Kidney epithelial cell (primary cell): Measurements from ENCODE around the gene CLEC18A. TPM values are rescaled to one million over a fixed set of nuclear protein-coding genes. Genes with fewer than 3 reads are reported as not detected.

Experiments used
- DNase-seq: peaks from one replicate; pipeline ENCODE4 v3.0.0-alpha.2; 2010; ENCODE audit warnings: low read depth
- H3K27me3 ChIP-seq: 2 replicates; pipeline ENCODE4 v1.6.0; 2011; ENCODE audit warnings: low read length; ENCODE audit not compliant: control insufficient read depth, insufficient read depth
- H3K36me3 ChIP-seq: 2 replicates; pipeline ENCODE4 v1.5.1; 2011; ENCODE audit warnings: low read length; ENCODE audit not compliant: control insufficient read depth, insufficient read depth
- H3K4me3 ChIP-seq: 2 replicates; pipeline ENCODE4 v1.5.1; 2011; ENCODE audit warnings: low read depth, mild to moderate bottlenecking, control low read depth, low read length
- total RNA-seq: library from RNA; depleted of rRNA; stranded (reverse); fragments of >200 nt; gene quantifications from 2 replicates; pipeline ENCODE4 v1.2.3, GENCODE V29; 2015
- TF ChIP-seq, protein P1 (sequence below): IDR thresholded peaks from 2 replicates; pipeline ENCODE4 v1.5.1; 2011; ENCODE audit warnings: mild to moderate bottlenecking, moderate library complexity, low read length, control low read depth, inconsistent platforms; ENCODE audit not compliant: insufficient read depth, poor library complexity, severe bottlenecking

Gene CLEC18A
- total RNA-seq, 1 donor from 2014 or later, result 18.9 TPM

GRCh38 chr16:69932228-69932627 is 18.9 kb upstream of the CLEC18A start:
- Histone ChIP-seq H3K4me3 (no peak overlapping the region), H3K36me3 (peaks cover 1% of the 10 kb centered on the region), H3K27me3 (no peaks in the 10 kb centered on the region)
- no peak for DNase-seq
- TF ChIP-seq, protein P1, sequence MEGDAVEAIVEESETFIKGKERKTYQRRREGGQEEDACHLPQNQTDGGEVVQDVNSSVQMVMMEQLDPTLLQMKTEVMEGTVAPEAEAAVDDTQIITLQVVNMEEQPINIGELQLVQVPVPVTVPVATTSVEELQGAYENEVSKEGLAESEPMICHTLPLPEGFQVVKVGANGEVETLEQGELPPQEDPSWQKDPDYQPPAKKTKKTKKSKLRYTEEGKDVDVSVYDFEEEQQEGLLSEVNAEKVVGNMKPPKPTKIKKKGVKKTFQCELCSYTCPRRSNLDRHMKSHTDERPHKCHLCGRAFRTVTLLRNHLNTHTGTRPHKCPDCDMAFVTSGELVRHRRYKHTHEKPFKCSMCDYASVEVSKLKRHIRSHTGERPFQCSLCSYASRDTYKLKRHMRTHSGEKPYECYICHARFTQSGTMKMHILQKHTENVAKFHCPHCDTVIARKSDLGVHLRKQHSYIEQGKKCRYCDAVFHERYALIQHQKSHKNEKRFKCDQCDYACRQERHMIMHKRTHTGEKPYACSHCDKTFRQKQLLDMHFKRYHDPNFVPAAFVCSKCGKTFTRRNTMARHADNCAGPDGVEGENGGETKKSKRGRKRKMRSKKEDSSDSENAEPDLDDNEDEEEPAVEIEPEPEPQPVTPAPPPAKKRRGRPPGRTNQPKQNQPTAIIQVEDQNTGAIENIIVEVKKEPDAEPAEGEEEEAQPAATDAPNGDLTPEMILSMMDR, result no peak

- no peak for DNase-seq
- Histone ChIP-seq H3K4me3 (no peak overlapping the region), H3K27me3 (no peaks in the 10 kb centered on the region), H3K36me3 (peaks cover 1% of the 10 kb centered on the region)
- TF ChIP-seq, protein P1, result no peak
These were observed 18.3 kb upstream of the CLEC18A start for GRCh38 chr16:69932691-69933392.

DNA sequence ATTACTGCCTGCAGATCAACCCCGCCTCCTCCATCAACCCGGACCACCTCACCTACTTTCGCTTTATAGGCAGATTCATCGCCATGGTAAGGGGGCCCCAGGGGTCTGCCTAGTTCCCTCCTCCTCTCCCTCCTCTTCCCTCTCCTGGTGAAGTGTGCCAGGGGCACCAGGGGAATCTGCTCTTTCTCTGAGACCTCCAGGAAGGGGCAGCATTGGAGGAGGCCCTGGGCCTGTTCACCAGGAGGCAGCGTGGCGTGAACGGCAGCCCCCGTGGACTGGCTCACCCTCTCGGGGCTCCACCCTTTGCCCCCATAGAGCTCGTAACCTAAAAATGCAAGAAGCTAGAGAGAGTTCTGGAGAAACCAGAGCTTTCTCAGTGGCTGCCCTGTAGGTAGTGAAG is 17.1 kb upstream of the CLEC18A start:
- TF ChIP-seq, protein P1, result no peak
- no peak for DNase-seq
- Histone ChIP-seq H3K27me3 (no peaks in the 10 kb centered on the region), H3K4me3 (no peak overlapping the region), H3K36me3 (peaks cover 1% of the 10 kb centered on the region)

DNA sequence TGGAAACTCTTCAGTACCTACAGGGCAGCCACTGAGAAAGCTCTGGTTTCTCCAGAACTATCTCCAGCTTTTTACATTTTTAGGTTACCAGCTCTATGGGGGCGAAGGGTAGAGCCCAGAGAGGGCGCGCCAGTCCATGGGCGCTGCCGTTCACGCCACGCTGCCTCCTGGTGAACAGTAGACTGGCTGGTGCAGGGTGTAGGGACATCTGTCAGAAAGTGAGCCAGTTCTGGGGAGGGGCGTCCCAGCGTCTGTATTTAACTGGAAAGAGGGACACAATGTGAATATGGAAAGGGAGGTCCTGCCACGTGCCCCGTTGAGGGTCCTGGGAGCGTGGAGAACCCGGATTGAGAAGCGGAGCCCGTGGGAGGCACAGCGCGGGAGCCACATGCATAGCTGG is 16.4 kb upstream of the CLEC18A start:
- no peak overlapping the region for H3K4me3 ChIP-seq
- peaks cover 1% of the 10 kb centered on the region for H3K36me3 ChIP-seq
- DNase-seq, result no peak
- no peaks in the 10 kb centered on the region for H3K27me3 ChIP-seq
- TF ChIP-seq, protein P1, result no peak

DNA sequence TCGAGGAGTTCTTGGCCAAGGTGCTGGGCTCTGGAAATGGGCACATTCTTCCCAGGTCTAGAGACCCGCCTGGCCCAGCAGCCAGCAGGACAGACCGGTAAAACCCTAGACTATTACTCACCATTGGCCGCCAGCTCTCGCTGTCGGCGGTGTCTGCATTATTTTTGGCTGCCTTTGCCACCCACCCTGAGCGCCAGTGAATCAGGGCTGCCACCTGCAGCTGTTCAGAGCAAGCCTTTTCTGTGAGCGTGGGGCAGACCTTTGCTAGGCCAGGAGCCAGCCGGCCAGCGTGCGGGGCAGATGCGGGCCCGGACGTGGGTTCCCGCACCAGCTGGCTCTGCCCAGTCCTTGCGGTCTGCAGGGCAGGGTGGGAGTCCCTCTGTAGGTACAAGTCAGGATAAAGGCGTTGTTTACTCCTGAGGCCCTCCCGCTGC is 15.8 kb upstream of the CLEC18A start:
- Histone ChIP-seq H3K27me3 (no peaks in the 10 kb centered on the region), H3K36me3 (peaks cover 1% of the 10 kb centered on the region), H3K4me3 (no peak overlapping the region)
- TF ChIP-seq, protein P1, result no peak
- DNase-seq, result no peak

DNA sequence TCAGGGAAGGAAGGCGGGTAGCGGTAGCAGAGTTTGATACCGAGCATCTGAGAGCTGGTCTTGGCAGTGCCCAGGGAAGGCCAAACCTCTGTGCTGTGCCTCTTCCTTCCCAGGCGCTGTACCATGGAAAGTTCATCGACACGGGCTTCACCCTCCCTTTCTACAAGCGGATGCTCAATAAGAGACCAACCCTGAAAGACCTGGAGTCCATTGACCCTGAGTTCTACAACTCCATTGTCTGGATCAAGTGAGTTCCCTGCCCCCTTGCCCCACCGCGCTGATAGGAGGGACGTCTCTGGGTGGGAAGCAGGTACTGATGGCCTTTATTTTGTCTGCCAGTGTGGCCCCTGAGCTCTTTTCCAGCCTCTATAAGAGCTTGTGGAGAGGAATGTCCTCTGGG is 15.4 kb upstream of the CLEC18A start:
- DNase-seq, result no peak
- TF ChIP-seq, protein P1, result no peak
- Histone ChIP-seq H3K27me3 (no peaks in the 10 kb centered on the region), H3K36me3 (peaks cover 1% of the 10 kb centered on the region), H3K4me3 (no peak overlapping the region)
